Measurements from ENCODE around the gene PLCB1. TPM values are rescaled to one million over a fixed set of nuclear protein-coding genes. Genes with fewer than 3 reads are reported as not detected.

The PLCB1 gene
- total RNA-seq, 3 donors from 2014 or later: 12.2 to 106 (median 30.5) TPM

- Histone ChIP-seq H3K4me1 (no peaks in the 10 kb centered on the region), H3K27ac (no peak overlapping the region), H3K36me3 (no peaks in the 10 kb centered on the region), H3K27me3 (no peaks in the 10 kb centered on the region), H3K9me3 (no peaks in the 10 kb centered on the region), H3K4me3 (no peak overlapping the region)
- TF ChIP-seq CTCF (IDR thresholded peaks at IDR 0.05): no peak
- TF ChIP-seq POLR2AphosphoS5 (IDR thresholded peaks at IDR 0.05): no peak
- TF ChIP-seq POLR2A (IDR thresholded peaks at IDR 0.05): no peak
- no peak for DNase-seq (ENCODE audit: low spot score in 2 of 2)
- intact Hi-C loops (cut with DNase I; ENCODE audit: low total_unique reads): no loop called here
These were observed 383.9 kb downstream of the PLCB1 start for GRCh38 chr20:8515810-8516435.

DNA sequence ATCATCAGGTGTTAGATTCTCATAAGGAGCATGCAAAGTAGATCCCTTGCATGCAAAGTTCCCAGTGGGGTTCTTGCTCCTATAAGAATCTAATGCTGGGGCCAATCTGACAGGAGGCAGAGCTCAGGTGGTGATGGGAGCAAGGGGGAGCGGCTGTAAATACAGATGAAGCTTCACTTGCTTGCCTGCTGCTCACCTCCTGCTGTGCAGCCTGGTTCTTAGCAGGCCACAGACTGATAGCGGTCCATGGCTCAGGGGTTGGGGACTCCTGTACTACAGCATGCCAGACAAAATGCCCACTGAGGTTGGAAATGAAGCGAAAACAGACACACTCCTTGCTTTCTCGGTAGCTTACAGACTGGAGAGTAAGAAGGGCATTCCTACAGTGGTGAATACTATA lies 386.8 kb downstream of the PLCB1 start:
- no peak for DNase-seq (ENCODE audit: low spot score in 2 of 2)
- H3K36me3 ChIP-seq: no peaks in the 10 kb centered on the region
- no peak overlapping the region for H3K27ac ChIP-seq
- H3K4me3 ChIP-seq: no peak overlapping the region
- TF ChIP-seq POLR2AphosphoS5 (IDR thresholded peaks at IDR 0.05): no peak
- no peak for TF ChIP-seq CTCF (IDR thresholded peaks at IDR 0.05)
- no peak for TF ChIP-seq POLR2A (IDR thresholded peaks at IDR 0.05)
- H3K27me3 ChIP-seq: no peaks in the 10 kb centered on the region
- no peaks in the 10 kb centered on the region for H3K4me1 ChIP-seq
- intact Hi-C loops (cut with DNase I; ENCODE audit: low total_unique reads): no loop called here
- no peaks in the 10 kb centered on the region for H3K9me3 ChIP-seq

DNA sequence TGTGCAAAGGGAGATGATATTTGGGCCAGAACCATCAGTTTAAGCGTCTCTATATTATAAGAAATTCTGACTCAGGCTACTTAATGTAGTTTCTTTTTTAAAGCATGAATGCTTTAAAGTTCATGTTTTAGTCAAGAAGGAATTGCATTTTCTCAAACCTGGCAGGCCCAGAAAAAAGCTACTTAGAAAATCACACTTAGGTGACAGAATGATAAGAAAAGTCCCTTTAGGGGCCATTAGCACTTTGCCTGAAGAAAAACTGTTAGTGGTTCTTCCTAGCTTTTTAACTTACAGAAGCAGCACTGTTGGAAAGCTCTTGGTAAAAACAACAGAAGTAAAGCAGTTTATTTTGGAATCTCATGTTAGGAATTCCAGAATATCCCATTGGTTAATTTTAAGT lies 387.8 kb downstream of the PLCB1 start:
- TF ChIP-seq POLR2AphosphoS5 (IDR thresholded peaks at IDR 0.05): no peak
- TF ChIP-seq POLR2A (IDR thresholded peaks at IDR 0.05): no peak
- intact Hi-C loops (cut with DNase I; ENCODE audit: low total_unique reads): no loop called here
- H3K9me3 ChIP-seq: no peaks in the 10 kb centered on the region
- DNase-seq (ENCODE audit: low spot score in 2 of 2): no peak
- H3K27ac ChIP-seq: no peak overlapping the region
- H3K4me3 ChIP-seq: no peak overlapping the region
- no peaks in the 10 kb centered on the region for H3K36me3 ChIP-seq
- no peaks in the 10 kb centered on the region for H3K4me1 ChIP-seq
- H3K27me3 ChIP-seq: no peaks in the 10 kb centered on the region

GRCh38 chr20:8522168-8522567 lies 390.1 kb downstream of the PLCB1 start:
- Histone ChIP-seq H3K27me3 (no peaks in the 10 kb centered on the region), H3K36me3 (no peaks in the 10 kb centered on the region), H3K4me3 (no peak overlapping the region), H3K4me1 (no peaks in the 10 kb centered on the region), H3K9me3 (no peaks in the 10 kb centered on the region), H3K27ac (no peak overlapping the region)
- no peak for DNase-seq (ENCODE audit: low spot score in 2 of 2)
- TF ChIP-seq CTCF (IDR thresholded peaks at IDR 0.05) (no peak), POLR2AphosphoS5 (IDR thresholded peaks at IDR 0.05) (no peak), POLR2A (IDR thresholded peaks at IDR 0.05) (no peak)
- intact Hi-C loops (cut with DNase I; ENCODE audit: low total_unique reads): no loop called here

DNA sequence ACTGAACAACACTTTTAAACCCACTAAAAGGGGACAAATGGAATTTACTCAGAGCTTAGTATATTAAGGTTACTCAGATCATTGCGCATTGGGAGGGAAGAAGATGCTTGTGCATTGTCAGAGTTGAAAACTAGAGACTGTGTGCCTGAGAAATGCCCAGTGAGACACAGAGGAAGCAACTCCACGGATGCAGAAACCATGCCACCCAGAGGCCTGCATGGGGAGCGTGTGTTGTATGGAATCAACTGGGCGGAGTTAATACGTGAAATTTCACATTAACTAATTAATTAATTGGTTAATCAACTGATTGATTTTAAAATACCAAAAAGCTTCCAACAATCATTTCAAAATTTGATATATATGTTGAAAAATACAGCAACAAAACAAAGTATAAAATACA lies 391.6 kb downstream of the PLCB1 start:
- intact Hi-C loops (cut with DNase I; ENCODE audit: low total_unique reads): no loop called here
- H3K27me3 ChIP-seq: no peaks in the 10 kb centered on the region
- no peaks in the 10 kb centered on the region for H3K9me3 ChIP-seq
- H3K27ac ChIP-seq: no peak overlapping the region
- H3K36me3 ChIP-seq: no peaks in the 10 kb centered on the region
- no peaks in the 10 kb centered on the region for H3K4me1 ChIP-seq
- TF ChIP-seq POLR2AphosphoS5 (IDR thresholded peaks at IDR 0.05) (no peak), CTCF (IDR thresholded peaks at IDR 0.05) (no peak), POLR2A (IDR thresholded peaks at IDR 0.05) (no peak)
- no peak overlapping the region for H3K4me3 ChIP-seq
- no peak for DNase-seq (ENCODE audit: low spot score in 2 of 2)

All from breast epithelium (tissue), 4 donors.